Fibroblast of villous mesenchyme (primary cell): Measurements from ENCODE around the gene KRTAP10-8. TPM values are rescaled to one million over a fixed set of nuclear protein-coding genes. Genes with fewer than 3 reads are reported as not detected.
"Not testable (repeated sequence)": the region's sequence is repeated elsewhere in the genome, so short reads cannot be mapped to it uniquely, and the experiment has no call there.

Source experiments
- DNase-seq: peaks from one replicate; pipeline ENCODE4 v3.0.0-alpha.2; 2010; ENCODE audit warnings: low read depth
- H3K4me3 ChIP-seq: 2 replicates; pipeline ENCODE4 v1.5.1; 2011; ENCODE audit warnings: low read depth, mild to moderate bottlenecking, low read length
- CTCF ChIP-seq: IDR thresholded peaks from 2 replicates; pipeline ENCODE4 v1.5.1; 2012; ENCODE audit warnings: low read depth, mild to moderate bottlenecking, low read length; ENCODE audit not compliant: insufficient read depth
- total RNA-seq: library from RNA; depleted of rRNA; stranded (reverse); fragments of >200 nt; gene quantifications from 2 replicates; pipeline ENCODE4 v1.2.3, GENCODE V29; 2012

KRTAP10-8 gene
- total RNA-seq, 1 donor = not detected

GRCh38 chr21:44574457-44575306 is 37.2 kb upstream of the KRTAP10-8 start:
- no peak overlapping the region for H3K4me3 ChIP-seq
- no peak for TF ChIP-seq CTCF
- DNase-seq = no peak

GRCh38 chr21:44575307-44576024 is 36.4 kb upstream of the KRTAP10-8 start:
- no peak for DNase-seq
- H3K4me3 ChIP-seq = no peak overlapping the region
- TF ChIP-seq CTCF = no peak

GRCh38 chr21:44576025-44576420 is 35.9 kb upstream of the KRTAP10-8 start:
- no peak for TF ChIP-seq CTCF
- no peak for DNase-seq

GRCh38 chr21:44578371-44579055 is 33.4 kb upstream of the KRTAP10-8 start:
- DNase-seq = no peak
- no peak overlapping the region for H3K4me3 ChIP-seq
- TF ChIP-seq CTCF = no peak

More at GRCh38 chr21:44576025-44576420, 35.9 kb upstream of the KRTAP10-8 start:
- H3K4me3 ChIP-seq = no peak overlapping the region

- no peak for DNase-seq
- TF ChIP-seq CTCF = no peak
- no peak overlapping the region for H3K4me3 ChIP-seq
Measured at GRCh38 chr21:44579056-44579832, 32.6 kb upstream of the KRTAP10-8 start.

- H3K4me3 ChIP-seq = no peak overlapping the region
- TF ChIP-seq CTCF = no peak
- DNase-seq = no peak
Measured at GRCh38 chr21:44579833-44580144, 32.1 kb upstream of the KRTAP10-8 start.

GRCh38 chr21:44580231-44580821 is 31.6 kb upstream of the KRTAP10-8 start, which contains the start of gene KRTAP10-5:
TSS of gene KRTAP10-5 (minus strand) at chr21:44580604. CDS start at chr21:44580578, 26 bp downstream.
- not testable (repeated sequence) for DNase-seq, H3K4me3 ChIP-seq
